Ascending aorta (tissue), 2 donors: Measurements from ENCODE around the gene ZIC1. TPM values are rescaled to one million over a fixed set of nuclear protein-coding genes. Genes with fewer than 3 reads are reported as not detected.

Source experiments
- DNase-seq, 2 donors: peaks; one replicate each; pipeline ENCODE4 v3.0.0-alpha.2; 2019; ENCODE audit warnings: low spot score in 2 of 2
- H3K27ac ChIP-seq, 2 donors: fragments of 200-600 bp; sonication (generic); one replicate each; pipeline ENCODE4 v1.5.1; 2016 to 2017; ENCODE audit warnings: mild to moderate bottlenecking in 1 of 2
- H3K27me3 ChIP-seq: fragments of 200-600 bp; sonication (generic); one replicate; pipeline ENCODE4 v1.5.1; 2017
- H3K36me3 ChIP-seq, 2 donors: fragments of 200-600 bp; sonication (generic); one replicate each; pipeline ENCODE4 v1.5.1; 2016
- H3K4me1 ChIP-seq, 2 donors: fragments of 200-600 bp; sonication (generic); one replicate each; pipeline ENCODE4 v1.5.1; 2016 to 2017; ENCODE audit warnings: mild to moderate bottlenecking in 1 of 2
- H3K4me3 ChIP-seq, 2 donors: fragments of 200-600 bp; sonication (generic); one replicate each; pipeline ENCODE4 v1.5.1; 2016 to 2017; ENCODE audit warnings: mild to moderate bottlenecking in 1 of 2
- H3K9me3 ChIP-seq, 2 donors: fragments of 200-600 bp; sonication (generic); one replicate each; pipeline ENCODE4 v1.5.1; 2016
- intact Hi-C: fragments of 100-400 bp; cut with DNase I; formaldehyde crosslinking; loops from one replicate; pipeline ENCODE4 v1.15.1; 2023
- total RNA-seq: library from RNA; depleted of rRNA; stranded (reverse); fragments of >200 nt; gene quantifications from one replicate; pipeline ENCODE4 v1.1.0, GENCODE V29; 2016
- TF ChIP-seq, protein P1 (sequence below), 3 experiments: fragments of 200-600 bp in 2 of 3; fragments of 450-650 bp in 1 of 3; sonication (generic) in 2 of 3; IDR thresholded peaks; one replicate each; pipeline ENCODE4 v1.5.1; 2016 to 2019; ENCODE audit warnings: antibody characterized with exemption in 3 of 3, mild to moderate bottlenecking in 1 of 3, moderate library complexity in 1 of 3

Gene ZIC1
- total RNA-seq, 1 donor from 2014 or later, result 1.5 TPM

DNA sequence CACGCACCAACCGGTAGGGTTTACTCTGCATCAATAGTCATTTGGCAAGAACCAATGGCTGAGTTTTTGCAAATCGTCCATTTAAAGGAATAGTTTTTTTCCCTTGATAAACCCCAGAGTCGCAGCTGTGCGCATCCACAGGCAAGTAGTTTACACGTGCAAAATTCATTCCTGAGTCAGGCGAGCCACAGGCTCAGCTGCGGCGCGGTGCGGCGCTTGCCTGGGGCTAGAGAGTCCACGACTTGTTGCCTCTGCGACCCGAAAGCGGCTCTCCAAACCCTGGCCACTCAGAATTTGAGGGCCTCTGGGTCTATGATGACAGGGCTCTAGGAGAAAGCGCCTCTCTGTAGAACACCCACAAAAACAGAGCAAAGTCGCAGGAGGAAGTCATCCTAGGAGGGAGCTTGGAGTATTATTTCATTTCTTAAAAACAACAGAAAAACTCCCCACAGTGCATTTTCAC lies 39.5 kb upstream of the ZIC1 start:
- H3K27ac ChIP-seq, result no peak overlapping the region
- intact Hi-C loops, result no loop called here
- no peaks in the 10 kb centered on the region for H3K4me1 ChIP-seq
- no peaks in the 10 kb centered on the region for H3K9me3 ChIP-seq
- TF ChIP-seq, protein P1, sequence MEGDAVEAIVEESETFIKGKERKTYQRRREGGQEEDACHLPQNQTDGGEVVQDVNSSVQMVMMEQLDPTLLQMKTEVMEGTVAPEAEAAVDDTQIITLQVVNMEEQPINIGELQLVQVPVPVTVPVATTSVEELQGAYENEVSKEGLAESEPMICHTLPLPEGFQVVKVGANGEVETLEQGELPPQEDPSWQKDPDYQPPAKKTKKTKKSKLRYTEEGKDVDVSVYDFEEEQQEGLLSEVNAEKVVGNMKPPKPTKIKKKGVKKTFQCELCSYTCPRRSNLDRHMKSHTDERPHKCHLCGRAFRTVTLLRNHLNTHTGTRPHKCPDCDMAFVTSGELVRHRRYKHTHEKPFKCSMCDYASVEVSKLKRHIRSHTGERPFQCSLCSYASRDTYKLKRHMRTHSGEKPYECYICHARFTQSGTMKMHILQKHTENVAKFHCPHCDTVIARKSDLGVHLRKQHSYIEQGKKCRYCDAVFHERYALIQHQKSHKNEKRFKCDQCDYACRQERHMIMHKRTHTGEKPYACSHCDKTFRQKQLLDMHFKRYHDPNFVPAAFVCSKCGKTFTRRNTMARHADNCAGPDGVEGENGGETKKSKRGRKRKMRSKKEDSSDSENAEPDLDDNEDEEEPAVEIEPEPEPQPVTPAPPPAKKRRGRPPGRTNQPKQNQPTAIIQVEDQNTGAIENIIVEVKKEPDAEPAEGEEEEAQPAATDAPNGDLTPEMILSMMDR (IDR thresholded peaks at IDR 0.05), result no peak
- no peak for DNase-seq
- H3K4me3 ChIP-seq, result no peak overlapping the region
- peaks cover 8% of the 10 kb centered on the region for H3K27me3 ChIP-seq
- no peaks in the 10 kb centered on the region for H3K36me3 ChIP-seq

DNA sequence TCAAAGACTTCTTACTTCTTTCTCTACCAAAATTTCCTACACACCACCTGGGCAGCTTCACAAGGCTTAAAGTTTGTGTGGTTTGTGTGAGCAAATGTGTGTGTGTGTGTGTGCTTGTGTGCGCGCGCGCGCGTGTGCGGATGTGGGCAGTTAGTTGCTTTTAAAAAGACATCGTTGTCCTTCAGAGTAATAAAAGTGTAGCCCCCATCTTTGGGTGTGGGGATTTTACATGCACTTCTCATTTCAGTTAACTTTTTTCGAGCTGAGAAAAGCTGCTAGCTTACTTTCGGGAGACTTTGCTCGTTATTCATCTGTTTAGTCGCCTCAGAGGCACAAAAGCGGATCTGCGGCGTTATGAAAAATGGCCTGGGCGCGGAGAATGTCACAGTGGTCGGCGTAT lies 38.8 kb upstream of the ZIC1 start:
- no peak overlapping the region for H3K27ac ChIP-seq
- intact Hi-C loops, result no loop called here
- TF ChIP-seq, protein P1 (IDR thresholded peaks at IDR 0.05), result no peak
- no peaks in the 10 kb centered on the region for H3K36me3 ChIP-seq
- DNase-seq, result no peak
- peaks cover 10% of the 10 kb centered on the region for H3K27me3 ChIP-seq
- no peaks in the 10 kb centered on the region for H3K9me3 ChIP-seq
- H3K4me3 ChIP-seq, result no peak overlapping the region
- H3K4me1 ChIP-seq, result no peaks in the 10 kb centered on the region

- intact Hi-C loops, result no loop called here
- no peak overlapping the region for H3K27ac ChIP-seq
- no peaks in the 10 kb centered on the region for H3K36me3 ChIP-seq
- H3K9me3 ChIP-seq, result no peaks in the 10 kb centered on the region
- H3K4me1 ChIP-seq, result no peaks in the 10 kb centered on the region
- no peak for DNase-seq
- peaks cover 15% of the 10 kb centered on the region for H3K27me3 ChIP-seq
- no peak overlapping the region for H3K4me3 ChIP-seq
- TF ChIP-seq, protein P1 (IDR thresholded peaks at IDR 0.05), result no peak
These were observed 38.0 kb upstream of the ZIC1 start for GRCh38 chr3:147371140-147371539.

DNA sequence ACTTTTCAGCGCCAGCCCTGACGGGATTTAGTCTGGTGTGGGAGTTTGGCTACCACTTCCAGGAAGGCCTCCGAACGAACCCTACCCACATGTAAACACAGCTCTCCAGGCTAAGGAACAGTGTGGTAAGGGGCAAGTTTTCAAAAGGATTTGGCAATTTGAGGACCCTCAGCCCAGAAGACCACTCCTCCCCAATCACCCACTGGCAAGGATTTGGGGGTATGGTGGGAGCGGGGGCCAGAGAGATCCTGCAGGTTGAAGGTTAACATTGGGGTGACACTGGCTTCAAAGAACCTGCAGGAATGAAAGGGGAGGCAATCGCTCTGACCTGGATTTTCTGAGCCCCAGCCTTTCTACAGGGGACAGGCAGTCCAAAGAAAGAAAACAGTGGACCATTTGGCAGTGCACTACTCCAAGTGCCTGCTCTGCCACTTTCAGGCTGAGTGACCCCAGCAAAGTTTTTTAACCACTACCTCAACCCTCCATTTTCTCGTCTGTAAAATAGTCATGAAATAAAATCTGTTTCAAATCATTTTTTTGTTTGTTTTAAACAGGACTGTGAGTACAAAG lies 37.3 kb upstream of the ZIC1 start:
- intact Hi-C loops, result no loop called here
- no peak for DNase-seq
- H3K27me3 ChIP-seq, result peaks cover 15% of the 10 kb centered on the region
- no peaks in the 10 kb centered on the region for H3K4me1 ChIP-seq
- no peak overlapping the region for H3K27ac ChIP-seq
- no peak overlapping the region for H3K4me3 ChIP-seq
- TF ChIP-seq, protein P1 (IDR thresholded peaks at IDR 0.05), result no peak
- no peaks in the 10 kb centered on the region for H3K9me3 ChIP-seq
- H3K36me3 ChIP-seq, result no peaks in the 10 kb centered on the region

GRCh38 chr3:147372525-147373027 lies 36.6 kb upstream of the ZIC1 start:
- H3K4me3 ChIP-seq, result no peak overlapping the region
- H3K27me3 ChIP-seq, result peaks cover 18% of the 10 kb centered on the region
- intact Hi-C loops, result no loop called here
- H3K9me3 ChIP-seq, result no peaks in the 10 kb centered on the region
- TF ChIP-seq, protein P1 (IDR thresholded peaks at IDR 0.05), result no peak
- no peaks in the 10 kb centered on the region for H3K36me3 ChIP-seq
- no peak for DNase-seq
- no peaks in the 10 kb centered on the region for H3K4me1 ChIP-seq
- H3K27ac ChIP-seq, result no peak overlapping the region
